WTC11 (cell line): ENCODE results near the gene KIF5A. TPM values are rescaled to one million over a fixed set of nuclear protein-coding genes. Genes with fewer than 3 reads are reported as not detected.

Experiments
- ATAC-seq: fragments of 200-7000 bp; cut with Tn5 transposase; 2 replicates; pipeline ENCODE4 v1.10.0; 2021; ENCODE audit warnings: mild to moderate bottlenecking, moderate library complexity
- CTCF ChIA-PET: fragments of 300-600 bp; sonication (Branson Sonifier 250); formaldehyde crosslinking; loops from one replicate; lab custom pipeline; 2021; ENCODE audit warnings: antibody characterized with exemption; lab: Charles Lee
- POLR2A ChIA-PET: fragments of 350-600 bp; sonication (Branson Sonifier 250); formaldehyde crosslinking; loops from one replicate; lab custom pipeline; 2021; ENCODE audit warnings: antibody characterized with exemption; lab: Charles Lee
- DNase-seq: peaks from one replicate; pipeline ENCODE4 v3.0.0; 2021; ENCODE audit warnings: low spot score
- H3K27ac Mint-ChIP-seq: 2 replicates; pipeline ENCODE4 v1.8.0; 2021; ENCODE audit warnings: mixed read lengths
- H3K27me3 Mint-ChIP-seq: 2 replicates; pipeline ENCODE4 v1.8.0; 2021; ENCODE audit warnings: low read depth, mild to moderate bottlenecking, moderate library complexity, mixed read lengths
- H3K36me3 Mint-ChIP-seq: 2 replicates; pipeline ENCODE4 v1.8.0; 2021; ENCODE audit warnings: mixed read lengths
- H3K4me1 Mint-ChIP-seq: 2 replicates; pipeline ENCODE4 v1.8.0; 2022; ENCODE audit warnings: mixed read lengths
- H3K4me3 Mint-ChIP-seq: 2 replicates; pipeline ENCODE4 v1.8.0; 2021; ENCODE audit warnings: mild to moderate bottlenecking, moderate library complexity, mixed read lengths
- H3K9me3 Mint-ChIP-seq: 2 replicates; pipeline ENCODE4 v1.8.0; 2021; ENCODE audit warnings: mixed read lengths
- AFF4 ChIP-seq: sonication (generic); formaldehyde crosslinking; IDR thresholded peaks from 2 replicates; pipeline ENCODE4 v1.8.1; 2023; ENCODE audit warnings: mild to moderate bottlenecking, missing genetic modification reagents, borderline replicate concordance
- ATF6 ChIP-seq: sonication (generic); formaldehyde crosslinking; IDR thresholded peaks from 2 replicates; pipeline ENCODE4 v1.8.1; 2023; ENCODE audit warnings: mild to moderate bottlenecking, missing genetic modification reagents
- CREB1 ChIP-seq: sonication (generic); formaldehyde crosslinking; IDR thresholded peaks from 2 replicates; pipeline ENCODE4 v1.8.0; 2023; ENCODE audit warnings: mild to moderate bottlenecking, missing genetic modification reagents
- CTCF ChIP-seq: fragments of 200-600 bp; IDR thresholded peaks from 2 replicates; pipeline ENCODE4 v1.8.0; 2022; ENCODE audit warnings: antibody characterized with exemption
- GTF2I ChIP-seq: fragments of 250-450 bp; sonication (Bioruptor Pico); conservative IDR thresholded peaks from 2 replicates; pipeline ENCODE4 v1.4.0; 2021; ENCODE audit warnings: mild to moderate bottlenecking
- MAX ChIP-seq: sonication (generic); formaldehyde crosslinking; IDR thresholded peaks from 2 replicates; pipeline ENCODE4 v1.8.0; 2022; ENCODE audit warnings: mild to moderate bottlenecking, missing genetic modification reagents
- MXD4 ChIP-seq: fragments of 250-450 bp; sonication (Bioruptor Pico); IDR thresholded peaks from 2 replicates; pipeline ENCODE4 v1.8.0; 2021; ENCODE audit warnings: mild to moderate bottlenecking, moderate library complexity, borderline replicate concordance
- NFE2L1 ChIP-seq: sonication (generic); formaldehyde crosslinking; IDR thresholded peaks from 2 replicates; pipeline ENCODE4 v1.8.1; 2023; ENCODE audit warnings: missing genetic modification reagents
- SMAD3 ChIP-seq: sonication (generic); formaldehyde crosslinking; IDR thresholded peaks from 2 replicates; pipeline ENCODE4 v1.8.0; 2022; ENCODE audit warnings: missing genetic modification reagents, mild to moderate bottlenecking, borderline replicate concordance
- ZMAT4 ChIP-seq: fragments of 250-450 bp; sonication (Bioruptor Pico); IDR thresholded peaks from 2 replicates; pipeline ENCODE4 v1.9.0; 2021; ENCODE audit warnings: mild to moderate bottlenecking
- ZNF396 ChIP-seq: fragments of 250-450 bp; sonication (Bioruptor Pico); IDR thresholded peaks from 2 replicates; pipeline ENCODE4 v1.8.0; 2021; ENCODE audit warnings: mild to moderate bottlenecking, moderate library complexity, borderline replicate concordance
- ZNF532 ChIP-seq: fragments of 250-450 bp; sonication (Bioruptor Pico); IDR thresholded peaks from 2 replicates; pipeline ENCODE4 v1.9.0; 2021; ENCODE audit warnings: mild to moderate bottlenecking, borderline replicate concordance
- ZSCAN18 ChIP-seq: fragments of 250-450 bp; sonication (Bioruptor Pico); IDR thresholded peaks from 2 replicates; pipeline ENCODE4 v2.1.2; 2022; ENCODE audit warnings: mild to moderate bottlenecking, moderate library complexity
- total RNA-seq: library from RNA; stranded (reverse); gene quantifications from 3 replicates; pipeline ENCODE4 v1.2.3, GENCODE V29; 2021

The KIF5A gene
- total RNA-seq, 1 experiment from 2014 or later: 16.1 TPM

- Mint-ChIP-seq H3K27ac (no peak overlapping the region), H3K4me1 (no peaks in the 10 kb centered on the region; the same call in 1 of the 2 replicates), H3K4me3 (no peak overlapping the region), H3K27me3 (0 out of 2 replicates have a peak, but pooled peaks cover 3% of the 10 kb centered on the region), H3K36me3 (peaks cover 21% of the 10 kb centered on the region)
- no peak for ATAC-seq
- POLR2A ChIA-PET: no interaction called here
- TF ChIP-seq SMAD3 (CRISPR knock-in tag) (no peak), ZSCAN18 (CRISPR knock-in tag) (no peak), ATF6 (CRISPR knock-in tag) (no peak), MXD4 (CRISPR knock-in tag) (no peak), CTCF (no peak), ZNF532 (CRISPR knock-in tag) (no peak), AFF4 (CRISPR knock-in tag) (no peak)
- TF ChIP-seq, all 79 proteins: peak for 0
- H3K9me3 Mint-ChIP-seq: no peaks in the 10 kb centered on the region
- DNase-seq: no peak
- CTCF ChIA-PET: interaction anchor here (0.7 to 4.2 kb wide), 17 partner anchors 11 to 431 kb away, joined by 3 to 74 read pairs (median 11); partner anchors contain the start of genes ARHGEF25, B4GALNT1, DCTN2 and TSPAN31
Observed at GRCh38 chr12:57582440-57582839, 32.6 kb downstream of the KIF5A start.

GRCh38 chr12:57583008-57583831, 33.4 kb downstream of the KIF5A start:
- Mint-ChIP-seq H3K36me3 (peaks cover 19% of the 10 kb centered on the region), H3K4me1 (no peaks in the 10 kb centered on the region; the same call in 1 of the 2 replicates), H3K27ac (no peak overlapping the region), H3K4me3 (no peak overlapping the region), H3K9me3 (no peaks in the 10 kb centered on the region), H3K27me3 (0 out of 2 replicates have a peak, but pooled peaks cover 3% of the 10 kb centered on the region)
- peak; percentile 99 for ATAC-seq
- CTCF ChIA-PET: interaction anchor here (0.6 to 4.2 kb wide), 51 partner anchors 8 to 1133 kb away, joined by 3 to 74 read pairs (median 5); partner anchors contain the start of genes ARHGEF25, AVIL, B4GALNT1 and CYP27B1
- POLR2A ChIA-PET: interaction anchor here (0.5 to 1.0 kb wide), 2 partner anchors 15 to 152 kb away, joined by 3 read pairs; no protein-coding TSS in a partner anchor
- peak; percentile 76 for DNase-seq
- TF ChIP-seq CTCF: peak; percentile 92
- TF ChIP-seq ZNF396 (CRISPR knock-in tag): no peak
- no peak for TF ChIP-seq ZMAT4 (CRISPR knock-in tag)
- 0 out of 2 replicates have a peak, but pooled peaks have one; percentile 13 for TF ChIP-seq MAX (CRISPR knock-in tag)
- no peak for TF ChIP-seq CREB1
- no peak for TF ChIP-seq NFE2L1 (CRISPR knock-in tag)
- no peak for TF ChIP-seq GTF2I
